Panc1 (cell line): ENCODE results near the gene CLCN1. TPM values are rescaled to one million over a fixed set of nuclear protein-coding genes. Genes with fewer than 3 reads are reported as not detected.

Source experiments
- ATAC-seq: fragments of 200-7000 bp; cut with Tn5 transposase; 2 replicates; pipeline ENCODE4 v1.9.1; 2020; ENCODE audit warnings: mild to moderate bottlenecking, moderate library complexity
- BruUV-seq: library from RNA; stranded (reverse); fragments of 400-500 nt; replicated peaks from 2 replicates; lab custom pipeline; 2021; lab: Mats Ljungman, UMichigan
- CTCF ChIA-PET: fragments of 300-600 bp; sonication (Branson Sonifier 250); formaldehyde crosslinking; loops from one replicate; lab custom pipeline; 2022; ENCODE audit warnings: antibody characterized with exemption; lab: Charles Lee
- POLR2A ChIA-PET: fragments of 300-600 bp; sonication (Branson Sonifier 250); formaldehyde crosslinking; loops from one replicate; lab custom pipeline; 2022; ENCODE audit warnings: antibody characterized with exemption; lab: Charles Lee
- DNase-seq: peaks from one replicate; pipeline ENCODE4 v3.0.0-alpha.2; 2010; ENCODE audit warnings: low read depth, low spot score
- H3K27ac ChIP-seq: 2 replicates; pipeline ENCODE4 v1.5.1; 2011; ENCODE audit warnings: mild to moderate bottlenecking, low read length, inconsistent platforms
- H3K27me3 ChIP-seq: fragments of 200-500 bp; sonication (Bioruptor generic); 2 replicates; pipeline ENCODE4 v1.6.0; 2014; ENCODE audit warnings: low read length, inconsistent platforms; ENCODE audit not compliant: control insufficient read depth, insufficient read depth
- H3K36me3 ChIP-seq: fragments of 200-500 bp; sonication (Bioruptor generic); 2 replicates; pipeline ENCODE4 v1.5.1; 2014; ENCODE audit warnings: inconsistent platforms, mild to moderate bottlenecking, low read length, moderate library complexity; ENCODE audit not compliant: control insufficient read depth, insufficient read depth
- H3K4me1 ChIP-seq: 2 replicates; pipeline ENCODE4 v1.5.1; 2011; ENCODE audit warnings: inconsistent platforms, mild to moderate bottlenecking, low read length, moderate library complexity; ENCODE audit not compliant: control insufficient read depth, insufficient read depth
- H3K4me3 ChIP-seq, 2 experiments: 2 replicates each; pipeline ENCODE4 v1.5.1; 2011 to 2012; ENCODE audit warnings: low read depth in 2 of 2, low read length in 2 of 2, mild to moderate bottlenecking in 2 of 2, inconsistent platforms in 1 of 2, moderate library complexity in 1 of 2
- H3K9me3 ChIP-seq: fragments of 200-500 bp; sonication (Bioruptor generic); 2 replicates; pipeline ENCODE4 v1.5.1; 2014; ENCODE audit warnings: low read depth, mild to moderate bottlenecking, inconsistent platforms, low read length, moderate library complexity; ENCODE audit not compliant: control insufficient read depth, insufficient read depth
- CTCF ChIP-seq: fragments of 450-650 bp; IDR thresholded peaks from 2 replicates; pipeline ENCODE4 v1.5.1; 2017; ENCODE audit warnings: mild to moderate bottlenecking
- POLR2AphosphoS5 ChIP-seq: IDR thresholded peaks from 2 replicates; pipeline ENCODE4 v1.6.1; 2012; ENCODE audit warnings: mild to moderate bottlenecking, low read depth, low read length, moderate library complexity
- REST ChIP-seq, 2 experiments: IDR thresholded peaks; 2 replicates each; pipeline ENCODE4 v1.6.1; 2011 to 2012; ENCODE audit warnings: low read depth in 2 of 2, control low read depth in 1 of 2, low read length in 1 of 2, mild to moderate bottlenecking in 1 of 2, moderate library complexity in 1 of 2; ENCODE audit not compliant: insufficient read depth in 1 of 2
- SIN3A ChIP-seq: IDR thresholded peaks from 2 replicates; pipeline ENCODE4 v1.6.1; 2012; ENCODE audit warnings: low read depth, mild to moderate bottlenecking, low read length, moderate library complexity, borderline replicate concordance; ENCODE audit not compliant: insufficient read depth
- TCF7L2 ChIP-seq: IDR thresholded peaks from 2 replicates; pipeline ENCODE4 v1.6.1; 2011; ENCODE audit warnings: mild to moderate bottlenecking, low read depth, low read length, inconsistent platforms
- in situ Hi-C: cut with HindIII; loops from 2 replicates; pipeline ENCODE4 v1.10.0; 2016; ENCODE audit warnings: low sequenced_read_pairs, low pct_unique_long_range_greater_than_20kb
- intact Hi-C: fragments of 100-400 bp; cut with micrococcal nuclease; formaldehyde crosslinking; loops from one replicate; pipeline ENCODE4 v1.10.0; 2022; ENCODE audit not compliant: unreplicated experiment
- total RNA-seq: library from RNA; stranded (reverse); gene quantifications from one replicate; pipeline ENCODE4 v1.2.1, GENCODE V29; 2021; ENCODE audit not compliant: unreplicated experiment

The CLCN1 gene
- total RNA-seq, 1 experiment from 2014 or later, result 0.15 TPM

- TF ChIP-seq REST (IDR thresholded peaks at IDR 0.05; ENCODE audit: insufficient read depth in 1 of 2, low read depth in 2 of 2, low read length in 1 of 2), result no peak
- no peak for TF ChIP-seq CTCF
- TF ChIP-seq POLR2AphosphoS5, result no peak
- no peak for TF ChIP-seq TCF7L2
- TF ChIP-seq SIN3A, result no peak
- CTCF ChIA-PET, result no interaction called here
- no TSS peak for BruUV-seq
Observed at GRCh38 chr7:143388051-143388450, 72.1 kb downstream of the CLCN1 start.

GRCh38 chr7:143388491-143389101 is 72.7 kb downstream of the CLCN1 start:
- intact Hi-C loops (no loop called here), in situ Hi-C loops (no loop called here)
- Histone ChIP-seq H3K27ac (no peak overlapping the region), H3K4me3 (no peak overlapping the region), H3K9me3 (no peaks in the 10 kb centered on the region), H3K36me3 (peaks cover 3% of the 10 kb centered on the region; the same call in 1 of the 2 replicates), H3K27me3 (no peaks in the 10 kb centered on the region), H3K4me1 (no peaks in the 10 kb centered on the region)
- DNase-seq, result no peak
- ATAC-seq, result no peak
- no peak for TF ChIP-seq TCF7L2
- no peak for TF ChIP-seq REST (IDR thresholded peaks at IDR 0.05; ENCODE audit: insufficient read depth in 1 of 2, low read depth in 2 of 2, low read length in 1 of 2)
- no peak for TF ChIP-seq POLR2AphosphoS5
- no peak for TF ChIP-seq SIN3A
- TF ChIP-seq CTCF, result no peak
- ChIA-PET CTCF (no interaction called here), POLR2A (no interaction called here)
- no TSS peak for BruUV-seq

More at GRCh38 chr7:143388051-143388450, 72.1 kb downstream of the CLCN1 start:
- DNase-seq, result no peak
- H3K4me1 ChIP-seq, result no peaks in the 10 kb centered on the region
- H3K36me3 ChIP-seq, result peaks cover 3% of the 10 kb centered on the region; the same call in 1 of the 2 replicates
- no peak overlapping the region for H3K4me3 ChIP-seq
- POLR2A ChIA-PET, result no interaction called here
- H3K27me3 ChIP-seq, result no peaks in the 10 kb centered on the region
- in situ Hi-C loops (no loop called here), intact Hi-C loops (no loop called here)
- no peaks in the 10 kb centered on the region for H3K9me3 ChIP-seq
- ATAC-seq, result no peak
- H3K27ac ChIP-seq, result no peak overlapping the region
